Endodermal cell (in vitro differentiated cells): ENCODE measurements around the gene ARMC3. TPM values are rescaled to one million over a fixed set of nuclear protein-coding genes. Genes with fewer than 3 reads are reported as not detected.

Experiments
- DNase-seq: peaks from one replicate; pipeline ENCODE4 v3.0.0-alpha.2; 2017
- H3K27ac ChIP-seq: 2 replicates; pipeline ENCODE4 v1.5.1; 2013; ENCODE audit warnings: mild to moderate bottlenecking, low read depth, low read length, moderate library complexity
- H3K27me3 ChIP-seq: 2 replicates; pipeline ENCODE4 v1.6.1; 2013; ENCODE audit warnings: mild to moderate bottlenecking, low read length, moderate library complexity; ENCODE audit not compliant: insufficient read depth, control insufficient read depth, poor library complexity, severe bottlenecking
- H3K36me3 ChIP-seq: 2 replicates; pipeline ENCODE4 v1.7.0; 2013; ENCODE audit warnings: mild to moderate bottlenecking, low read length, moderate library complexity; ENCODE audit not compliant: control insufficient read depth, insufficient read depth
- H3K4me1 ChIP-seq: one replicate; pipeline ENCODE4 v1.7.0; 2013; ENCODE audit warnings: low read length; ENCODE audit not compliant: control insufficient read depth, insufficient read depth
- H3K4me3 ChIP-seq: 2 replicates; pipeline ENCODE4 v1.5.1; 2013; ENCODE audit warnings: mild to moderate bottlenecking, low read length, moderate library complexity
- H3K9ac ChIP-seq: 2 replicates; pipeline ENCODE4 v1.6.1; 2013; ENCODE audit warnings: mild to moderate bottlenecking, low read length, moderate library complexity; ENCODE audit not compliant: poor library complexity, severe bottlenecking; ENCODE audit errors: extremely low read depth
- H3K9me3 ChIP-seq: 2 replicates; pipeline ENCODE4 v1.6.1; 2013; ENCODE audit warnings: mild to moderate bottlenecking, low read length, moderate library complexity; ENCODE audit not compliant: control insufficient read depth
- H3K27ac Mint-ChIP-seq: 2 replicates; pipeline ENCODE4 v1.8.0; 2020; ENCODE audit warnings: mixed read lengths
- H3K27me3 Mint-ChIP-seq: 2 replicates; pipeline ENCODE4 v1.8.0; 2021; ENCODE audit warnings: mild to moderate bottlenecking, mixed read lengths; ENCODE audit not compliant: insufficient read depth
- H3K36me3 Mint-ChIP-seq: 2 replicates; pipeline ENCODE4 v1.8.0; 2020; ENCODE audit warnings: low read depth, mixed read lengths
- H3K4me1 Mint-ChIP-seq: 2 replicates; pipeline ENCODE4 v1.8.0; 2020; ENCODE audit warnings: mixed read lengths
- H3K4me3 Mint-ChIP-seq: 2 replicates; pipeline ENCODE4 v1.8.0; 2020; ENCODE audit warnings: mild to moderate bottlenecking, moderate library complexity, mixed read lengths
- H3K9me3 Mint-ChIP-seq: 2 replicates; pipeline ENCODE4 v1.8.0; 2020; ENCODE audit warnings: mild to moderate bottlenecking, mixed read lengths
- CTCF ChIP-seq: fragments of 200-600 bp; sonication (generic); conservative IDR thresholded peaks from 2 replicates; pipeline ENCODE4 v1.5.0; 2021; ENCODE audit warnings: antibody characterized with exemption, mild to moderate bottlenecking
- WGBS, 2 experiments: methylation state at CpG; one replicate each; pipeline versions ENCODE4 v1.1.5 to v1.1.7; 2013; ENCODE audit warnings: missing lambda C conversion rate in 2 of 2, mixed read lengths in 1 of 2; ENCODE audit not compliant: insufficient coverage in 1 of 2, insufficient read length in 1 of 2; 5-methylcytosine and 5-hydroxymethylcytosine counted together
- total RNA-seq, 2 donors: library from RNA; stranded (reverse); fragmentation: NEBNext Ultra II Directional in 1 of 2; extraction: Animal tissue kit (Norgen Biotek cat#: 25700) in 1 of 2; gene quantifications; 2 replicates in 1 of 2; 3 replicates in 1 of 2; pipeline ENCODE4 v1.2.1, GENCODE V29; 2021

The ARMC3 gene
- total RNA-seq, 2 donors from 2014 or later = 2.0 to 3.0 TPM

GRCh38 chr10:22978287-22978686, 50.4 kb downstream of the ARMC3 start:
- H3K4me1 Mint-ChIP-seq = peaks cover 7% of the 10 kb centered on the region
- Histone ChIP-seq H3K27ac (no peak overlapping the region), H3K27me3 (no peaks in the 10 kb centered on the region), H3K9me3 (no peaks in the 10 kb centered on the region), H3K36me3 (no peaks in the 10 kb centered on the region), H3K4me1 (no peaks in the 10 kb centered on the region), H3K9ac (no peak overlapping the region), H3K4me3 (no peak overlapping the region)
- no peak for TF ChIP-seq CTCF
- no peaks in the 10 kb centered on the region for H3K27me3 Mint-ChIP-seq
- no peaks in the 10 kb centered on the region for H3K36me3 Mint-ChIP-seq
- no peaks in the 10 kb centered on the region for H3K9me3 Mint-ChIP-seq
- no peak overlapping the region for H3K27ac Mint-ChIP-seq
- H3K4me3 Mint-ChIP-seq = no peak overlapping the region
- DNase-seq = no peak
- 83 to 100% methylated on average over 1 to 2 of the region's 2 CpGs for WGBS, 2 experiments

GRCh38 chr10:22978918-22979317, 51.1 kb downstream of the ARMC3 start:
- H3K9ac ChIP-seq = no peak overlapping the region
- no peaks in the 10 kb centered on the region for H3K27me3 ChIP-seq
- H3K4me1 ChIP-seq = no peaks in the 10 kb centered on the region
- Mint-ChIP-seq H3K27me3 (no peaks in the 10 kb centered on the region), H3K36me3 (no peaks in the 10 kb centered on the region), H3K9me3 (no peaks in the 10 kb centered on the region), H3K4me3 (no peak overlapping the region), H3K27ac (no peak overlapping the region), H3K4me1 (peaks cover 7% of the 10 kb centered on the region)
- TF ChIP-seq CTCF = no peak
- no peak for DNase-seq
- no peak overlapping the region for H3K27ac ChIP-seq
- WGBS, 2 experiments = 67% methylated on average over 1 of the region's 1 CpG; no CpG with 5 or more reads in 1 of the 2 experiments
- H3K9me3 ChIP-seq = no peaks in the 10 kb centered on the region
- no peak overlapping the region for H3K4me3 ChIP-seq
- no peaks in the 10 kb centered on the region for H3K36me3 ChIP-seq

- Histone ChIP-seq H3K9me3 (no peaks in the 10 kb centered on the region), H3K9ac (no peak overlapping the region), H3K27me3 (no peaks in the 10 kb centered on the region), H3K36me3 (no peaks in the 10 kb centered on the region), H3K4me3 (no peak overlapping the region), H3K27ac (no peak overlapping the region), H3K4me1 (no peaks in the 10 kb centered on the region)
- 92% methylated on average over 2 of the region's 2 CpGs; no CpG with 5 or more reads in 1 of the 2 experiments for WGBS, 2 experiments
- no peak for TF ChIP-seq CTCF
- H3K9me3 Mint-ChIP-seq = no peaks in the 10 kb centered on the region
- no peaks in the 10 kb centered on the region for H3K36me3 Mint-ChIP-seq
- no peak overlapping the region for H3K4me3 Mint-ChIP-seq
- no peaks in the 10 kb centered on the region for H3K27me3 Mint-ChIP-seq
- DNase-seq = no peak
- no peak overlapping the region for H3K27ac Mint-ChIP-seq
- H3K4me1 Mint-ChIP-seq = peaks cover 7% of the 10 kb centered on the region
Observed at GRCh38 chr10:22980822-22981221, 53.0 kb downstream of the ARMC3 start.
